H9 (cell line): ENCODE data around the gene CFAP99. TPM values are rescaled to one million over a fixed set of nuclear protein-coding genes. Genes with fewer than 3 reads are reported as not detected.

Experiments
- DNase-seq: peaks from one replicate; pipeline ENCODE4 v3.0.0-alpha.2; 2017
- H2AFZ ChIP-seq: one replicate; pipeline ENCODE4 v1.6.1; 2013; ENCODE audit warnings: mild to moderate bottlenecking, low read length, control low read depth, moderate library complexity
- H2AK5ac ChIP-seq: 2 replicates; pipeline ENCODE4 v1.6.1; 2013; ENCODE audit warnings: low read length, control low read depth, mixed read lengths; ENCODE audit not compliant: insufficient read length
- H2BK120ac ChIP-seq: one replicate; pipeline ENCODE4 v1.6.1; 2013; ENCODE audit warnings: low read depth, mild to moderate bottlenecking, low read length, control low read depth, inconsistent platforms; ENCODE audit not compliant: poor library complexity, severe bottlenecking
- H2BK12ac ChIP-seq: 2 replicates; pipeline ENCODE4 v1.6.1; 2013; ENCODE audit warnings: low read length, control low read depth, mixed read lengths, low read depth; ENCODE audit not compliant: insufficient read length
- H2BK15ac ChIP-seq: 2 replicates; pipeline ENCODE4 v1.6.1; 2013; ENCODE audit warnings: low read depth, low read length, control low read depth
- H2BK20ac ChIP-seq: one replicate; pipeline ENCODE4 v1.6.1; 2013; ENCODE audit warnings: low read depth, mild to moderate bottlenecking, low read length, control low read depth, inconsistent platforms; ENCODE audit not compliant: poor library complexity, severe bottlenecking
- H2BK5ac ChIP-seq: 2 replicates; pipeline ENCODE4 v1.6.1; 2013; ENCODE audit warnings: low read length, control low read depth, mixed read lengths; ENCODE audit not compliant: insufficient read length
- H3K14ac ChIP-seq: 2 replicates; pipeline ENCODE4 v1.6.1; 2013; ENCODE audit warnings: low read length, control low read depth; ENCODE audit not compliant: insufficient read depth
- H3K18ac ChIP-seq: 2 replicates; pipeline ENCODE4 v1.6.1; 2013; ENCODE audit warnings: low read depth, mild to moderate bottlenecking, mixed read lengths, low read length, control low read depth; ENCODE audit not compliant: insufficient read length
- H3K23ac ChIP-seq: 2 replicates; pipeline ENCODE4 v1.6.1; 2013; ENCODE audit warnings: low read length, control low read depth, mixed read lengths, low read depth; ENCODE audit not compliant: insufficient read length
- H3K23me2 ChIP-seq: 2 replicates; pipeline ENCODE4 v1.6.1; 2013; ENCODE audit warnings: low read depth, mild to moderate bottlenecking, mixed read lengths, low read length, control low read depth; ENCODE audit not compliant: insufficient read length, poor library complexity, severe bottlenecking
- H3K27ac ChIP-seq: 2 replicates; pipeline ENCODE4 v1.5.1; 2013; ENCODE audit warnings: low read length, control low read depth, mixed read lengths, low read depth; ENCODE audit not compliant: insufficient read length
- H3K27me3 ChIP-seq: 2 replicates; pipeline ENCODE4 v1.6.1; 2013; ENCODE audit warnings: low read length, control low read depth, inconsistent platforms; ENCODE audit not compliant: insufficient read depth
- H3K4ac ChIP-seq: 2 replicates; pipeline ENCODE4 v1.6.1; 2013; ENCODE audit warnings: low read depth, mild to moderate bottlenecking, control low read depth, inconsistent platforms, low read length, moderate library complexity
- H3K4me1 ChIP-seq: 2 replicates; pipeline ENCODE4 v1.6.1; 2013; ENCODE audit warnings: low read length, control low read depth, inconsistent platforms; ENCODE audit not compliant: insufficient read depth
- H3K4me2 ChIP-seq: 2 replicates; pipeline ENCODE4 v1.6.1; 2013; ENCODE audit warnings: low read length, control low read depth, mixed read lengths; ENCODE audit not compliant: insufficient read length, insufficient read depth
- H3K56ac ChIP-seq: 2 replicates; pipeline ENCODE4 v1.6.1; 2013; ENCODE audit warnings: low read depth, mild to moderate bottlenecking, mixed read lengths, low read length, control low read depth; ENCODE audit not compliant: insufficient read length
- H3K79me1 ChIP-seq: 2 replicates; pipeline ENCODE4 v1.6.1; 2013; ENCODE audit warnings: low read depth, mild to moderate bottlenecking, moderate library complexity, low read length, control low read depth, inconsistent platforms; ENCODE audit not compliant: insufficient read depth, poor library complexity, severe bottlenecking
- H3K79me2 ChIP-seq: 2 replicates; pipeline ENCODE4 v1.6.1; 2013; ENCODE audit warnings: low read length, control low read depth, inconsistent platforms; ENCODE audit not compliant: insufficient read depth
- H3K9ac ChIP-seq: 2 replicates; pipeline ENCODE4 v1.6.1; 2013; ENCODE audit warnings: low read length, control low read depth, mixed read lengths; ENCODE audit not compliant: insufficient read length; ENCODE audit errors: extremely low read depth
- H3K9me3 ChIP-seq: one replicate; pipeline ENCODE4 v1.6.1; 2013; ENCODE audit warnings: low read depth, low read length, inconsistent platforms; ENCODE audit not compliant: control insufficient read depth
- H3T11ph ChIP-seq: one replicate; pipeline ENCODE4 v1.6.1; 2013; ENCODE audit warnings: mild to moderate bottlenecking, low read length, control low read depth, inconsistent platforms
- H4K20me1 ChIP-seq: one replicate; pipeline ENCODE4 v1.6.1; 2013; ENCODE audit not compliant: control insufficient read depth, insufficient read length, insufficient read depth
- H4K5ac ChIP-seq: 2 replicates; pipeline ENCODE4 v1.6.1; 2013; ENCODE audit warnings: low read depth, mild to moderate bottlenecking, mixed read lengths, low read length, control low read depth; ENCODE audit not compliant: insufficient read length
- H4K8ac ChIP-seq: replicated peaks from 2 replicates; pipeline ENCODE4 v1.6.1; 2013; ENCODE audit warnings: low read length, control low read depth, mixed read lengths, low read depth; ENCODE audit not compliant: insufficient read length
- H4K91ac ChIP-seq: 2 replicates; pipeline ENCODE4 v1.6.1; 2013; ENCODE audit warnings: low read depth, mild to moderate bottlenecking, moderate library complexity, mixed read lengths, low read length, control low read depth; ENCODE audit not compliant: insufficient read length
- H3K27ac Mint-ChIP-seq, 3 experiments: 2 replicates in 2 of 3; 3 replicates in 1 of 3; pipeline ENCODE4 v1.8.0; 2020 to 2021; ENCODE audit warnings: mixed read lengths in 3 of 3, mild to moderate bottlenecking in 1 of 3, moderate library complexity in 1 of 3
- H3K27me3 Mint-ChIP-seq: 2 replicates; pipeline ENCODE4 v1.8.0; 2021; ENCODE audit warnings: low read depth, mild to moderate bottlenecking, moderate library complexity, mixed read lengths
- H3K36me3 Mint-ChIP-seq, 3 experiments: 2 replicates in 2 of 3; 3 replicates in 1 of 3; pipeline ENCODE4 v1.8.0; 2020 to 2021; ENCODE audit warnings: low read depth in 3 of 3, mixed read lengths in 3 of 3; ENCODE audit not compliant: insufficient read depth in 1 of 3
- H3K4me1 Mint-ChIP-seq, 2 experiments: 2 replicates each; pipeline ENCODE4 v1.8.0; 2020; ENCODE audit warnings: mixed read lengths in 2 of 2
- H3K4me3 Mint-ChIP-seq, 2 experiments: 2 replicates in 1 of 2; 3 replicates in 1 of 2; pipeline ENCODE4 v1.8.0; 2020 to 2021; ENCODE audit warnings: mild to moderate bottlenecking in 2 of 2, mixed read lengths in 2 of 2, moderate library complexity in 1 of 2
- H3K9me3 Mint-ChIP-seq, 2 experiments: 2 replicates in 1 of 2; 3 replicates in 1 of 2; pipeline ENCODE4 v1.8.0; 2020; ENCODE audit warnings: mild to moderate bottlenecking in 2 of 2, mixed read lengths in 2 of 2, moderate library complexity in 1 of 2
- CTCF ChIP-seq: fragments of 200-600 bp; sonication (generic); conservative IDR thresholded peaks from 3 replicates; pipeline ENCODE4 v1.8.0; 2021; ENCODE audit warnings: antibody characterized with exemption, mild to moderate bottlenecking
- WGBS: extraction: QIAGEN DNeasy Blood & Tissue Kit; methylation state at CpG from one replicate; pipeline ENCODE4 v1.1.7; 2013; ENCODE audit warnings: missing lambda C conversion rate, low lambda C conversion rate, mixed read lengths; ENCODE audit not compliant: insufficient read length; ENCODE audit errors: extremely low coverage; 5-methylcytosine and 5-hydroxymethylcytosine counted together
- total RNA-seq: library from RNA; stranded (reverse); gene quantifications from 2 replicates; pipeline ENCODE4 v1.2.1, GENCODE V29; 2021

The CFAP99 gene
- total RNA-seq, 1 experiment from 2014 or later = 0.35 TPM

GRCh38 chr4:2397596-2398379 is 21.0 kb upstream of the CFAP99 start:
- no peak for TF ChIP-seq CTCF
- peaks cover 30% of the 10 kb centered on the region for H3K27me3 Mint-ChIP-seq
- H4K8ac ChIP-seq = no peak overlapping the region

More at GRCh38 chr4:2397596-2398379, 21.0 kb upstream of the CFAP99 start:
- Mint-ChIP-seq H3K27ac (no peak overlapping the region; a peak in 1 of 7 replicates), H3K4me3 (no peak overlapping the region), H3K36me3 (no peaks in the 10 kb centered on the region; a peak in 1 of 7 replicates), H3K4me1 (peaks cover 29 to 38% of the 10 kb centered on the region in 2 experiments), H3K9me3 (no peaks in the 10 kb centered on the region; a peak in 1 of 5 replicates)
- no peak overlapping the region for H3K4me2 ChIP-seq
- peaks cover 7% of the 10 kb centered on the region for H3K23me2 ChIP-seq
- no peak overlapping the region for H3T11ph ChIP-seq
- no peaks in the 10 kb centered on the region for H3K9me3 ChIP-seq
- H3K9ac ChIP-seq = no peak overlapping the region
- H3K27ac ChIP-seq = no peak overlapping the region
- peaks cover 14% of the 10 kb centered on the region; the same call in 1 of the 2 replicates for H3K4me1 ChIP-seq
- no peak overlapping the region for H2BK15ac ChIP-seq
- H3K23ac ChIP-seq = no peak overlapping the region
- no peak overlapping the region for H2AFZ ChIP-seq
- H4K20me1 ChIP-seq = no peaks in the 10 kb centered on the region
- H3K18ac ChIP-seq = no peak overlapping the region
- no peak overlapping the region for H4K5ac ChIP-seq
- DNase-seq = no peak
- H2BK5ac ChIP-seq = no peak overlapping the region
- H3K79me2 ChIP-seq = no peaks in the 10 kb centered on the region
- H3K79me1 ChIP-seq = no peaks in the 10 kb centered on the region
- no peak overlapping the region for H3K14ac ChIP-seq
- no peak overlapping the region for H4K91ac ChIP-seq
- no peak overlapping the region for H2BK12ac ChIP-seq
- no CpG with 5 or more reads among the region's 20 CpGs for WGBS
- no peak overlapping the region for H3K56ac ChIP-seq
- no peak overlapping the region for H3K4ac ChIP-seq
- no peaks in the 10 kb centered on the region for H3K27me3 ChIP-seq
- no peak overlapping the region for H2BK20ac ChIP-seq
- no peak overlapping the region for H2AK5ac ChIP-seq
- H2BK120ac ChIP-seq = no peak overlapping the region
